OCI-M1 (cell line): ENCODE data around the gene TOM1L2.

Experiments used
- DNase-seq: peaks from one replicate; lab custom pipeline; 2025; lab: John Stamatoyannopoulos, UW

Gene TOM1L2

DNA sequence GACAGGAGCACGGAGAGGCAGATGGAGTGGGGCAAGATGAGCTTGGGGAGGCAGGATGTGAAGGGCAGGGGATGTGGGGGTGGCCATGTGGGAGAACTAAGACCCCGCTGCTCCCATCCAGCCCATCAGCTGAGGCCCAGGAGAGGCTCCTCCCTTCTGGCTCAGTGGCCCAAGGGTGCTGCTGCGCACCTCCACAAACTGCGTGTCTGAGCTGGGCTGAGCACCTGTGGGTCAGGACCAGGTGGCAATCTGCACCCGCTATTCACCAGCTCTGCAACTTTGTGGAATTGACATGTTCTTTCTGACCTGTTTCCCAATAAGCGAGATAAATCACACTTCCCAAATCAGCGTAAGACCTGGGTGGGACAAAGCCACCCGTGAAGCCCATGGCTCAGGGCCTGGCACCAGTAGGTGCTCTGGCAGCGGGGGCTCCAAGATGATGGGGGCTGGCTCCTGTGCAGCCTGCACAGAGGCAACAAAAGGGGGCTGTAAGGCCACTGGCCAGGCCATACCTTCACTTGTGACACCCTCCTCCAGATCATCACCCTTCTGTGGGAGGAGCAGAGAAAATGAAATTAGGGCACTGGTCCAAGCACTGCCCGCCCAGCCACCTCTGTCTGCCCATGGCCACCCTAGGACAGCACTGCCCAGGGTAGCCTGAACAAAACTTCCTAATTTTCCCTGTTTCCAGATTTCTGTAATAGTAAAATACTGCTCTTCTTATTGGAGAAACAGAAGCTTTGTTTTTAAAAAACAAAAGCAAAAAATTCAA is 123.7 kb downstream of the TOM1L2 start:
- DNase-seq, result no peak

DNA sequence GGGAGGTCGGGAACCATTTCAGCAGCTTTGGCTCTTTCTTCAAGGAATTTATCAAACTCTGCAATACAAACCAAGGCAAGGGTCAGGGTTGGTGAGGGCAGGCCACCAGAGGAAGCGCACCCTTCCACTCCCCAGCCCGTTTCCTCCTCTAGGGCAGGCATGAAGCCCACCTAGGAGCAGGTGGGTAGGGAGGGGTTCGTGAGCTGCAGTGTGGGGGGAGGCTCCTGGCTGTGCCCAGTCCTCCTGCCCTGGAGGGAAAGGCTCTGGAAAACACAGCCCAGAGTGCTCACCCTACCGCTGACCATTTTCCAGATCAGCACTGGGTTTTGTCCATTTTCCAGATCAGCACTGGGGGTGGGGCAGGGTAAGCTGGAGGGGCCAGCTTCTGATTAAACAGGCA is 124.5 kb downstream of the TOM1L2 start:
- DNase-seq, result no peak

DNA sequence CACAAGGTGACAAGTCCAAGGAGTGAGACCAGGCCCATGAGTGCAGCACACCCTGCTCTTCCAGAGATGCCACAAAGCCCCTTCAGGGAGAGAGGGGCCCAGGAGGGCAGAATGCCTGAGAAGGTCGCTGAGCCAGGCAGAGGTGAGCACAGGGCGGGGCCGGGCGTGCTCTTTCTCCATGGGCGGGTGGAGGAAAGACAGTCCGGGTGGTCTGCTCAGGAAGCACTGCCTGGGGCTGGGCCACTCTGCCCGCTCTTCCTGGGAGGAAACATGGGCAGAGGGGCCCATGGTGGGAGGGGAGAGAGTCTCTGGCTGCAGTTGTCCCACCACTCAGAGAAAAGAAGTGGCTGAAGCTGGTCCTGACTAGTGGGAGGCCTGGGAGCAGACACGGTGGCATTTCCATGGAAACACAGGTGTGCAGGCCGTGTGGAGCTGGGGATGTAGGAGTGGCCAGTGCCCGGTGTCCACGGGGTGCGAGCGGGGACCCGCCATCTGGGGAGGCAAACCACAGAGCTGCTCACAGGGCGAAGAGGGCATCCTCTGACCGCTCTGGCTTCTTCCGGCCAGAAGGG is 125.0 kb downstream of the TOM1L2 start:
- no peak for DNase-seq

DNA sequence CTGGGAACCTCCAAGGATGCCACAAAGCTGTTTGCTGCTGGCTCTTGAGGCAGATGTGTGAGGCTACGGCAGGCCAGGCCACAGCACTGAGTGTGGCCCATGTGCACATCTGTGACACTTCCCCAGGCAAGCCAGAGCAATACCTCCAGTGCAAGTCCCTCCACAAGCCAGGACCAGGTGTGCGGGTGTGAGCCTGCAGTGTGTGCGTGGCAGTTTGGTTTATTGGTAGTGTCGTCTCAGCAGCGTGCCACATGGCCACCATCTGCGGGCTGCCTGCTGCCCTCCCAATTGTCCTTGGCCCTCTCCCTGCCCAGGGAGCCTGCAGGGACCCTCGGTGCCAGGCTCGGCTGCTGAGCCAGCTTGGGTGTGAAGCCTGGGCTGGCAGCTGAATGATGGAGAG is 125.6 kb downstream of the TOM1L2 start:
- no peak for DNase-seq

DNA sequence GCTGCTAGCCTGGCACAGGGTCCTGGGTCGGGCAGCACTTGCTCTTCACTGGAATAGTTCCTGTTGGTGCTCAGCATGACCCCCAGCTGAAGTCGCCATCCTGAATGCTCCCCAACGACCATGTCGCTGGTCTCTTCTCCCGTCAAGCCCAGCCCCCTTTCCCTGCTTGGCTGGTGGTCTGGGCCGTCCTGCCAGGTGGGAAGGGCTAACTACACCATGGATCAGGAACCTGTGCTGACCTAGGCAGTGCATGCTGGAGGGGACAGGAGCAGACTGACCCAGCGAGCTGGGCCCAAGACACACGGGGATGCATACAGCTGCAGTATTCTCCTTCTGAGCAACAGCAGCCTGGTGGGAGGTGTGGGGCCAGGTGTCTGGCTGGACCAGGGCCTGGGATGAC is 126.2 kb downstream of the TOM1L2 start:
- DNase-seq, result no peak

DNA sequence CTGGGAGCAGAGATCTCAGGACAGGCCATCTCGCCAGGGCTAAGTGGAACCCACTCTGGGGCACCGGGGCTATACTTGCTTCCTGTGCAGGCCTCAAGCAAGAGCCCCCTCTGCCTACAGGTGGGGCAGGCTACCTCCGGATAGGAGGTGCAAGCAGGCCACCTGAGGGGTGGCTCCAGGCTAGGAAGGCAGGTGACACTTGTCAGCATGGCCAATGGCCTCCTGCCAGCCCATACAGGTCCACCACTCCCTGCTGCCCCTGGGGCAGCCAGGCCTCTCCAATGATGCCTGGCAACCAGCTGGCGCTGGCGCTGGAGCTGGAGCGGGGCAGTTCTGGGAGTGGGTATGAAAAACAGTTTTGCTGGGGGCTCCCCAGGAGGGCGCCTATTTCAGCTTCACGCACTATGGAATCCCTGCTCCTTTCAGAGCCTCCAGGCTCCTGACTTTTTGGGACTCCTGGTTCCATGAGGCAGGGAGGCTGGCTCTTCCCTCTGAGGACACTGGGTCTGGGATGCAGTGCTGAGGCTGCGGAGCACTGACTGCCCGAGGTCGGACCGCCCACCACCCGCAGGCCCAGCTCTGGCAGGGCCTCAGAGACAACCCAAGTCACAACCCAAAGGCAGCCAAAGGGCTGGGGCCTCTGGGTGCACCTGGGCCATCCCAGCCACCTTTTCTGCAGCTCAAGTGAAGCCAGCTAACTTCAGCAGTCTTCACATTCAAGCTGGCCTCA is 127.0 kb downstream of the TOM1L2 start:
- no peak for DNase-seq

DNA sequence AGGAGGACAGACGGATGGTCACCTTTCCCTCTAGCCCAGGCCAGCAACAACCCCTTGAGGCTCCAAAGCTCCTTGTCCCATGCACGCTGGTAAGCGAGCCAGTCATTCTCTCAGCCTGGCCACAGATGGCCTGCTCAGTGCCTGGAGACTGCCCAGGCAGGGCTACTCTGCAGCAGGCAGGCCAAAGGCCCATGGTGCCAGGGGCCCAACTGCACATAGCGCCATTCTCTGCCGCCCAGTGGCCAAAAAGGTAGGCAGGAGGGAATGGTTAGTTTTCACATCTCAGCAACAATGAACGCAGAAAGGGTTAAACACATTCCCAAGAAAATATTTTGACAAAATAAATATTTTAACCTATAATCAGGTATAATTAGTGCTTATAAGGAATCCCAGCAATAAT is 127.7 kb downstream of the TOM1L2 start:
- DNase-seq, result no peak

DNA sequence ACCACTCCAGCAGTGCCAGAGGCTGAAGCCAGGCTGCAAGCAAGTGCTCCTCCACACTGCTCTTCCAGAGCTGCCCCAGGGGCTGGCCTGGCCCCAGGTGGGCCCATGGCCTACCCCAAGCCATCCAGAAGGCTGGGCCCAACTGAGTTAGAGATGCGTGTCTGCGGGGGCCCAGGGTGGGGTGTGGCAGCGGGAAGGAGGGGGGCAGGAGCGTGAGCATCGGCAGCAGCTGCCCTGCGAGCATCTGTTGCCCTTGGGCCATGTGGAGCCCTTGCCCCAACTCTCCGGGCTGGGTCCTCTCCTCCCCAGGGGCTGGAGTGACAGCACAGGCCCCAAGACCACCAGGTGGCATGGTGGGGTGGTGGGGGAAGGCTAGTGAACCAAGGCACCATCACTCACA is 128.1 kb downstream of the TOM1L2 start:
- no peak for DNase-seq

DNA sequence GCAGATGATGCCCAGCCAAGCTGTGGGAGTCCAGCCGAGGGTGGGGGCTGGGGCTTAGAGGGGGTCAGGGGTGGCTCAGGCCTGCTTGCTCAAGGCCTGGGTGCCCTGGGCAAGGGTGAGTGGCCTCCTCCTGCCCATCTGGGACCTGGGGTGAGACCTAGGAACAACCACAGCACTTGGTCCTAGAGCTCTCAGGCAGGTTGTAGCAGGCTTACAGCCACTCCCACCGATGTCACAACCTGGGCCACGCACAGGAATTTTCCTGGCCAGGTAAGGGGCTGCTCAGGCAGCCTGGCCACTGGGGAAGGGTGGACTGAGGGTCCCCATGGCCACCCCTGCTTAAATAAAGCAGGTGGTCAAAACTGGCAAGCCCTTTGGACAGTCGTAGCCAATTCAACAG is 129.1 kb downstream of the TOM1L2 start:
- DNase-seq, result no peak

DNA sequence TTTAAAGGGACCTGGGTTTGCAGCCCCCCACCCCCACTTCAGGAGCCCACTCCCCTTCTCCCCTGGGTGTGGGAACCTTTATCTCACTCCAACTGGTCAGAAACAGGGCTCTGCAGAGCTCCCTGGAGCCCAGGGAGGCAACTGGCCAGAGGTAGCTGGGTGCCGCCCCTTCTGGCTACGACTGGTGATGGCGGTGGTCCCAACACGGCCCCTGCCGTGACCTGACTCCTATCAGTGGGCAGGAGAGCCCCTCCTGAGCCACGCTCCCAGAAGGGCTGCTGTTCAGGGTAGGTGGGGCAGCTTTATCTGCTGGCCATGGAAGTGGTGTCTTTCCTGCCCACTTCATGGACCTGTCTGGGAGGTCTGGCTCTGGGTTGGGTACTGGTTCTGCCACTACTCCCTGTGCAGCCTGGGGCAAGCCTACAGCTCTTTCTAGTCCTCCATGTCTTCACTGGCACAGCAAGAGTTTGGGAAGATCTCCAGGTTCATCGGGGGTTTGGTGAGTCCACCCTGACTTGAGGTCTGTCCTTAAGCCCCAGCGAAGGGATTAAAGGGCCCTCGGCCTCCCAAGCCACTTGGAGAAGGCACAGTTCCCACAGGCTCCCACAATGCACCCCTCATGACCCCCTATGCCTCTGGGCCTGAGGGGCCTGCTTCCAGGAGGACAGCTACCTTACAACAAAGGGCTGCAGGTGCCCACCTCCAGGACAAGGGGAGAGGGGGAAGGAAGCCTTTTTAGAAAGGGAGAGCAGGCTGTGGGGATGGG is 129.9 kb downstream of the TOM1L2 start:
- DNase-seq, result no peak

DNA sequence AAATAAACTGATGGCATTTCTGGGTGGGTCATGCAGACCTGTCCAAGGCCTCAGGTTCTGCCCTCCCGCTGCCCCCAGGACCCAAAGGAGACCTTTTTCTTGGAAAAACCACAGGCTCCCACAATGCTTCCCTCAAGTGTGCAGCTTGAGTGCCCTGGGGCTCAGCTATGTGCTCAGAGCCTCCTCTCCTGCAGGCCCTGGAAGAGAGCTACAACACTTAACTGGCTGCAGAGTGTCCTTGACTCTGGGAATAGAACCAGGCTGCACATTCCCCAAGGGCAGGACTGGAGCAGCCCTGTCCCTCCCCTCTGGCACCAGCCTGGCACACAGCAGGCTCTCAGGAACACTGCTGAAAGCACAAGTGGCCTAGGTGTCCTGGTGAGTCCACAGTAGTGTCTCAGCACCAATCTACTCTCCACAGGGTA is 130.6 kb downstream of the TOM1L2 start:
- peak; percentile 34 for DNase-seq

DNA sequence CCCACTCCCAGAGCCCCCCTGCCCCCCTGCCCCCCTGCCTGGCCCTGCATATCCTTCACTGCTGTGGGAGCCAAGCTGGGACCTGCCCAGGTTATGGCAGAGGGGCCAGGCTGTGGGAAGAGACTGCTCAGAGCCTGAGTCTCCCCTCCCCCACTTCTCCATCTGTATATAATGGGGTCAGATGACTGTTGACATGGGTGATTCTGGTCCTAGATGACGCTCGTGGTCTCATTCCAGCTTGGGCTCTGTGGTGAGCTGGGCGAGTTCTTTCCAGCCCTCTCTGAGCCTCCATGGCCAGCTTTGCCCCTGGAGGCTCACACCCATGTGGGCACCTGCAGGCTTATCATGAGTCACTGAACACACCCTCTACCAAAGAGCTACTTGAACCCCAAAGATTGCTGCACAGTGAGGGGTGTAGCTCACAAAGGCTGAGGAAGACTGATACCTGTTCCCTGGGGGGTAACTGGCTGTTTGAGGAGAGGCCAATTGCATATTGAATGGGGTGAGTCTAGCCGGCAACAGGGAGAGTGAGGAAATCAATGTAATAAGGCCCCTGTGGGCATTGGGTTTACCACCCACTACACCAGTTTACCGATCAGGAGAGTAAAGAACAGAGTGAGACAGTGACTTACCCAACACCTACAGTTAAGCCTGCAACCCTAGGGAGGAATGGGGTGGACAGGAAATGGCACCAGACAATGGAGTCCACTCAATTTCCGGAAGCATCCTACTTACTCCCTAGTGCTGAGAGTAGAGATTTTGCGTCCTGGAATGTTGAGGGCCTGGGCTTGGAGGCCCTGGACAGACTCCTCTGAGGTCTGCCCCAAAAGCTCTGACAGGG is 131.2 kb downstream of the TOM1L2 start:
- peak; percentile 52 for DNase-seq

DNA sequence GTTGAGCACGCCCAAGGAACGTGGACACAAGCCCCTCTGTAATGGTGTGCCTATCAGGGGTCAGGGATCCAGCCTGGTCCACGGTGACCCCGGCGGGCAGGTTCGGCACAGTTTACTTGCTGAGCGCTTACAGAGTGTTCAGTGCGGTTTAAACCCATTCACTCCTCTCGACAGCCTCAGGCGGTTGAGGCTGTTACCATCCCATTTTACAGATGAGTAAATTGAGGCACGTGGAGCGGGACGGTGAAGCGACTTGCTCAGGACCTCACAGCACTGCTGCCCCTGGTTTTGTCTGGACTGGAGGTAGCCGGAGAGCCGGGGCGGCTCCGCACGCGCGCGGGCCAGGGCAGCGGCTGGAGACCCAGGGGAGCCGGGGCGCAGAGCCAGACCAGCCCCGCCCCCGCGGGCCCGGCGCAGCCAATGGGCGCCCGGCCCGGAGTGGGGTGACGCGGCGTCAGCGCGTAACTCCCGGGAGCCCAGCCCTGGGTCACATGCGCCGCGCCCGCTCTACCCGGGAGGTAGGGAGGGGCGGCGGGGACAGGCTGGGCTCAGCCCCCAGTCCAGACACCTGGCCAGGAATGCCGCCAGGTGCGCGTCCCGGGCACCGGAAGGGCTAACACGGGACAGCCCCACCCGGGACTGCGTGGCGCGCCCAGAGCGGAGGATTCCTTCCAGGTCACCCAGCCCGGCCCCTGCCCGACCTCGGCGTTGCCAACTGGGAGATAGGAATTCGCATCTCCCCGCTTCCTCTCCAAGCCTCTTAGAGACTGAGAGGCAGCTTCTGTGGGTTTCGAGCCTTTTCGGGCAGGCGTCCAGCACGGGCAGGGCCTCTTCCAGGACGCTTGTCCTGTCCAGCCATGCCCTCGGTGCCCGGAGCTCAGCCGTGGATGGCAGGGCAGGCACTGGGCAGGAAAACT is 132.2 kb downstream of the TOM1L2 start:
- DNase-seq, result peak; percentile 86

DNA sequence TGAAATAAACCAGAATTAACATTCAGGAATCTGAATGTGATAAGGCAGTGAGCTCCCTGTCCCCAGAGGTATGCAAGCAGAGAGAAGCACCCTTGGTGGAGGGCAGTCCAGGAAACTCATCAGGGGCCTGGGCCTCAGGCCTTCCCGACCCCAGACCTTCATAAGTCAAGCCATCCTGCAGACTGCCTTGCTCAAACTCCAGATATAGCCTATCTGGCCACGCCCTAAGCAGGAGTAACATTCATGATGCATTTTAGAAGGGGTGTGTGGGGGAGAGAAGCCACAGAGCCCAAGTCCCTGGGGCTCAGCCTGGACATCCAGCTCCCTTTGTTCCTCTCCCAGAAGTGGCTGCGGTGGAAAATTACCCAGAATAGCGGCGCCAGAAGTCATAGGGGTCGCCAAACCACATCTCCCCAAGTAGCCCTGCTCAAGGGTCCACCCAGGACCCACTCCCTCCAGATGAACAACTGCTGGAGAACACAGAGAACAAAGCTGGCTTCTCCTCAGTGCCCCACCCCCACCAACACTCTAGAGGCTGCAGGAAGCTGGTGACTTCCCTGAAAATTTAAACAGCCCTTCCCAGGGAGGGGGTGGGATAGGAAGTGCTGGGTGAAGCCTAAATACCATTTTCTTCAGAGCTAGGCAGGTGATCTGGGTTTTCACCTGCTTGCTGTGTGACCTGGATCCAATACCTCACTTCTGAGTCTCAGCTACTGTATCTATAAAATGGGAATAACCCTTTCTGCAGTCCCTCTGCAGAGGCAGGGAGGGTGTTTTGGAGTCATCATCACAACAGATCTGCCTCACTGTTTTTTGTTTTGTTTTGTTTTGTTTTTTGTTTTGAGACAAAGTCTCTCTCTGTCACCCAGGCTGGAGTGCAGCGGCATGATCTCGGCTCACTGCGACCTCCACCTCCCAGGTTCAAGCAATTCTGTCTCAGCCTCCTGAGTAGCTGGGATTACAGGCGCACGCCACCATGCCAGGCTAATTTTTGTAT is 133.9 kb downstream of the TOM1L2 start:
- peak; percentile 91 for DNase-seq

DNA sequence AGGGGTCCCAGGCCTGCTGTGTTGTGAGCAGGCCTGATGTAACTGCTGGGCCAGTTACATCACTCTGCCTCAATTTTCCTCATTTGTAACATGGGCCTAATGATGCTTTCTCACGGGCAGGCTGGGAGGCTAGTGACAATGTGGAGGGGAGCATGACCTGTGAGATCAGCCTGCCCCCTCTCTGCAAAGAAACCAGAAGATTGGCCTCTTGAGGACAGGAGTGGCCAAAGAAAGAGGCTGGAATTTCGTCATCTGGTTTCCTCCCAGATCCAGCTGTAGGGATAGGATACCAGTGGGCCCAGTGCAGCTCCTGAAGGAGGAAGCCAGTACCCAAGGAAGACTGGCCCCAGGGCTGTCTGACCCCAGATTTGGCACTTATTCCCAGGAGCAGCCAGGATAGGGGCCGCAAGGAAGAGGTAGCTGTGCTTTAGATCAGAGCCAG is 134.8 kb downstream of the TOM1L2 start:
- peak; percentile 77 for DNase-seq

DNA sequence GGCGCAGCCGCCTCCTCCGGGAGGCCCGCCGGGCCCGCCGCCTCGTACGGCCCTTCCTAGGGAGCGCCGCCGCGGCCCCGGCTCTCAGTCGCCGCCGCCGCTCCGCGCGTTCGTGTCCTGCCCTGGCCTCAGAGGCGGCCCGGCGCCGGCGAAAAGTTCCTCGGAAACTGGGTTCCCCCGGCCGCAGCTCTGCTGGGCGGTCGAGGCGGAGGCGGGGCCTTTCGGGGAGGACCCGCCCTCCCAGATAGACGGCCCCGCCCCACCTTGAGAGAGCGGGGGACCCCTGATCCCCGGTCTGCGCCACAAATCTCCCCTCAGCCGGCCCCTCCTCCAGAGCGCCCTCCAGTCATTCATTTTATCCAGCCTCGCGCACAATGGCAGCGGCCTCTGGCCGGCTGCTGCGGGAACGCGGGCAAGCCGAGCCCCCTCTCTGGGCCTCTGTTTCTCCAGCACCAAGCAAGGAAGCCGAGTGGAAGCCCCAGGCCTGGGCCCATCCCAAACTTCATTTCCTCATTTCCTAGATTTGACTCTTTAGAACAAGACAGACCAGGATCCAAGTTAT is 135.3 kb downstream of the TOM1L2 start, which contains the start of gene SREBF1:
SREBF1 (minus strand) TSS at position 169 of the 562 bp plus-strand sequence. CDS start 169 bp downstream, outside the sequence.
- peak; percentile 72 for DNase-seq

DNA sequence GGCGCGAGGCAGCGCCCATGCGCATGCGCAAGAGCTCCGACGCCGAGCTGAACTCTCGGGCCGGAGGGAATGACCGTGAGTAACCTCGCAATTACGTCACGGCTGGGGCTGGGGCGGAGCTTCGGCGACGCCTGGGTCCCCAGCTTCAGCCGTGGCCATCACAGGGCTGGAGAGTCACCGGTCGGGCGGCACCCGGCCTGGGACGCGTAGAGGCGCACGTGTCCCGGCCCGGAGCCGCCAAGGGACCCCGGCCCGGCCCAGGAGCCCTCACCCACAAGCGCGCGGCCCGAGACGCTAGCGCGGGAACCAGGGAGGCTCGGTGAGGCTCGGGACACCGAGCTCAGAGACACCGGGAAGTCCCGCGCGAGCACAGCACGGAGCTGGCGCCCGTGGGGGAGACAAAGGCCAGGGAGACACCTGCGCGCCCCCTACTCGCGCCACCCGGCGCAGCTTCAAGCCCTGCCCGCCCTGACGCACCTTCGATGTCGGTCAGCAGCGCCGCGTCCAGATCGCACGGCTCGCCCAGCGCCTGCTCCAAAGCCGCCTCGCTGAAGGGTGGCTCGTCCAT is 135.9 kb downstream of the TOM1L2 start:
- peak; percentile 98 for DNase-seq
